ENCODE results near the gene LIN28B.

- no peak for TF ChIP-seq CTCF (IDR thresholded peaks at IDR 0.05)
- no peak for TF ChIP-seq POLR2A (IDR thresholded peaks at IDR 0.05)
Observed at GRCh38 chr6:105041880-105042279, 85.0 kb downstream of the LIN28B start.

Measured in lower leg skin (tissue), 3 donors.